Tibial nerve (tissue), 4 donors: ENCODE data around the gene SBSN. TPM values are rescaled to one million over a fixed set of nuclear protein-coding genes. Genes with fewer than 3 reads are reported as not detected.

Experiments
- DNase-seq, 2 donors: peaks; one replicate each; pipeline ENCODE4 v3.0.0-alpha.2; 2019; ENCODE audit warnings: low spot score in 2 of 2
- H3K27ac ChIP-seq, 4 donors: fragments of 200-600 bp; sonication (generic) in 3 of 4; one replicate each; pipeline ENCODE4 v1.5.1; 2017 to 2019; ENCODE audit warnings: mild to moderate bottlenecking in 1 of 4
- H3K27me3 ChIP-seq, 2 donors: fragments of 200-600 bp; sonication (generic) in 1 of 2; one replicate each; pipeline versions ENCODE4 v1.5.1 to v1.6.0; 2017 to 2019
- H3K36me3 ChIP-seq, 3 donors: fragments of 200-600 bp; sonication (generic); one replicate each; pipeline ENCODE4 v1.5.1; 2018 to 2019
- H3K4me1 ChIP-seq, 4 donors: fragments of 200-600 bp; sonication (generic) in 3 of 4; one replicate each; pipeline ENCODE4 v1.5.1; 2017 to 2019
- H3K4me3 ChIP-seq, 4 donors: fragments of 200-600 bp; sonication (generic) in 3 of 4; one replicate each; pipeline ENCODE4 v1.5.1; 2017 to 2019; ENCODE audit warnings: mild to moderate bottlenecking in 1 of 4, moderate library complexity in 1 of 4
- H3K9me3 ChIP-seq, 4 donors: fragments of 200-600 bp; sonication (generic) in 3 of 4; one replicate each; pipeline ENCODE4 v1.5.1; 2017 to 2019
- EP300 ChIP-seq, 2 donors: sonication (generic); formaldehyde crosslinking; IDR thresholded peaks; one replicate each; pipeline ENCODE4 v1.6.1; 2017; ENCODE audit warnings: antibody characterized with exemption in 2 of 2, mild to moderate bottlenecking in 1 of 2
- POLR2A ChIP-seq, 2 donors: fragments of 450-650 bp; IDR thresholded peaks; one replicate each; pipeline ENCODE4 v1.6.1; 2017; ENCODE audit warnings: antibody characterized with exemption in 2 of 2, mild to moderate bottlenecking in 2 of 2, moderate library complexity in 2 of 2
- WGBS, 2 donors: methylation state at CpG; one replicate each; pipeline ENCODE4 v1.1.5; 2018; 5-methylcytosine and 5-hydroxymethylcytosine counted together
- total RNA-seq, 4 donors: library from RNA; depleted of rRNA; stranded (reverse); fragments of >200 nt; gene quantifications; one replicate each; pipeline ENCODE4 v1.1.0, GENCODE V29; 2016
- TF ChIP-seq, protein P1 (sequence below), 5 experiments: fragments of 200-600 bp in 3 of 5; fragments of 450-650 bp in 2 of 5; sonication (generic) in 3 of 5; IDR thresholded peaks; one replicate each; pipeline ENCODE4 v1.5.1; 2016 to 2019; ENCODE audit warnings: antibody characterized with exemption in 5 of 5, mild to moderate bottlenecking in 3 of 5, moderate library complexity in 2 of 5

The SBSN gene
- total RNA-seq, 4 donors from 2014 or later, result not detected

DNA sequence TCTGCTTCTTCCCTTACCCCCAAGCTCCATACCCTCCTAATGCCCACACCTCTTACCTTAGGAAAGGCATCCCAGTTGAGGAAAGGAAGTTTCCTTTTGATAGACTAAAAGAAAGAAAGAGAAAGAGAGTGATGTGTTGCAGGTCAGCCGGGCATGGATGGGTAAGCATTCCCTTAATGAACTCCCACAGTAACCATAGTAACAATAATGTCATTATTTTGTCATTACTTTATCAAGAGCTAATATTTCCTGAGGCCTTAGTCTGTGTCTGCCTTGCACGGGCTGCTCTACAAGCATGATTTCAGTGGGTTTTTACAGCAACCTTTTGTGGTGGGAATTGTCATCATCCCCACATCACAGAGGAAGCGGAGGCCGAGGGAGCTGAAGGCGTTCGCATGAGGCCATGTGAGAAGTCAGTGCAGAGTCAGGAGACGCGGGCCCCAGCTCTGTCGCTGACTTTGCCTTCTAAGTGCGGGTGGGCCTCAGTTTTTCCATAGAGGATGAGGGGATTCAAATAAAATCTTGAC, 40.4 kb downstream of the SBSN start:
- Histone ChIP-seq H3K4me1 (no peaks in the 10 kb centered on the region), H3K36me3 (no peaks in the 10 kb centered on the region), H3K27ac (no peak overlapping the region), H3K4me3 (no peak overlapping the region), H3K9me3 (no peaks in the 10 kb centered on the region), H3K27me3 (peaks cover 0 to 33% of the 10 kb centered on the region in 2 donors)
- DNase-seq, result no peak
- TF ChIP-seq, protein P1, sequence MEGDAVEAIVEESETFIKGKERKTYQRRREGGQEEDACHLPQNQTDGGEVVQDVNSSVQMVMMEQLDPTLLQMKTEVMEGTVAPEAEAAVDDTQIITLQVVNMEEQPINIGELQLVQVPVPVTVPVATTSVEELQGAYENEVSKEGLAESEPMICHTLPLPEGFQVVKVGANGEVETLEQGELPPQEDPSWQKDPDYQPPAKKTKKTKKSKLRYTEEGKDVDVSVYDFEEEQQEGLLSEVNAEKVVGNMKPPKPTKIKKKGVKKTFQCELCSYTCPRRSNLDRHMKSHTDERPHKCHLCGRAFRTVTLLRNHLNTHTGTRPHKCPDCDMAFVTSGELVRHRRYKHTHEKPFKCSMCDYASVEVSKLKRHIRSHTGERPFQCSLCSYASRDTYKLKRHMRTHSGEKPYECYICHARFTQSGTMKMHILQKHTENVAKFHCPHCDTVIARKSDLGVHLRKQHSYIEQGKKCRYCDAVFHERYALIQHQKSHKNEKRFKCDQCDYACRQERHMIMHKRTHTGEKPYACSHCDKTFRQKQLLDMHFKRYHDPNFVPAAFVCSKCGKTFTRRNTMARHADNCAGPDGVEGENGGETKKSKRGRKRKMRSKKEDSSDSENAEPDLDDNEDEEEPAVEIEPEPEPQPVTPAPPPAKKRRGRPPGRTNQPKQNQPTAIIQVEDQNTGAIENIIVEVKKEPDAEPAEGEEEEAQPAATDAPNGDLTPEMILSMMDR (IDR thresholded peaks at IDR 0.05), result no peak
- TF ChIP-seq EP300 (IDR thresholded peaks at IDR 0.05), result no peak
- no peak for TF ChIP-seq POLR2A (IDR thresholded peaks at IDR 0.05)
- 84% methylated on average over 10 of the region's 10 CpGs for WGBS, 2 donors

DNA sequence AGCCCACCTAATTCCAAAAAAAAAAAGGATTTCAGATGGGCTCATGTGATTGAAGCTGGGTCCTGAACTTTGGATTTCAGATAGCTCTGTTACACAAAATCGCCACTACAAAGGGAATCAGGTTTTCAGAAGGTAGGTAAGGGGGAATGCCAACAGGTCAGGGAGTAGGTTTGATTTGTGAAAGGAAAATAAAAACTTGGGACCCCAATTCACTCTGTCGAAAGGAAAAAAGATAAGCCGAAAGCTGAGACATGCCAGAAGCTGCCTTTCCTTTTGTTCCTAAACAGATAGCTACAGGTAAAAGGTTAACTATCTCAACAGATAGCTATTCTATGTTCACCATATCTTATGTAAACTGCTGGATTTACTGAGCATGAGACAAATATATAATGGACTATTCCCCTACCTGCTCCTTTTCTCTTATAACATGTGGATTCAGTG, 41.8 kb downstream of the SBSN start:
- H3K4me3 ChIP-seq, result no peak overlapping the region
- no peaks in the 10 kb centered on the region for H3K36me3 ChIP-seq
- no peak for DNase-seq
- H3K9me3 ChIP-seq, result no peaks in the 10 kb centered on the region
- peaks cover 0 to 23% of the 10 kb centered on the region in 2 donors for H3K27me3 ChIP-seq
- TF ChIP-seq EP300 (IDR thresholded peaks at IDR 0.05) (no peak), POLR2A (IDR thresholded peaks at IDR 0.05) (no peak)
- TF ChIP-seq, protein P1 (IDR thresholded peaks at IDR 0.05), result no peak
- no peak overlapping the region for H3K27ac ChIP-seq
- WGBS, 2 donors, result 86 to 88% methylated on average over 3 of the region's 3 CpGs
- H3K4me1 ChIP-seq, result no peaks in the 10 kb centered on the region

DNA sequence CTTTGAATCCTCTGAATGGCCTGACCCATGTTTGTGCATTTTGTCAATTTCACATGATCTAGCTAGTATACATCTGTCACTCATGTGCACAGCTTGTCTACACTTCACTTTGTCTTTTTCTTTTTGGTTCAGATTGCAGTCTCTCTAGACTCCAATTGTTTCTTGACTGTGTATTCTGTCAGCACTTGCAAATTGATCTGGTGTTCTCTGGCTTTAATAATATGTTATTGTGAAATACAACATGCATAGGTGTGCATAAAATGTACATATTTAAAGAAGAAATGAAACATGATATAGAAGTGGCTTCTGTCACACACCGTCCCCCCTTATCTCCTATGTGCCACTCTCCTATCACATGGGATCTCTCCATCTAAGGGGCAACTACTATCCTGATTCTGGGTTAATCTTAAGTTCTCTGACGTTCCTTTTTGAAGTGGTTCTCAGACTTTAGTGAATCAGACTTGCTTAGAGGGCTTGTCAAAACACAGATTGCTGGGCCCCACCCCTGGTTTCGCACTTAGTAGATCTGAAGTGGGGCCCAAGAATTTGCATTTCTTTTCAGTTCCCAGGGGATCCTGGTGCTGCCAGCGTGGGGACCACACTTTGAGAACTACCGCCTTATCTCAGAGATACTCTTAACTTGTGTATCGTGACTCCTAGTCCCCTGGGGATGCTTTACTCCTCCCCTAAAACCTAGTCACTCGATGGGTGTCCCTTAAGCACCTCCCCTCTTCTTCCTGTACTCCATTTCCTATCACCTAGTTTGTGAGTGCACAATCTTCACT, 43.7 kb downstream of the SBSN start:
- H3K4me1 ChIP-seq, result no peaks in the 10 kb centered on the region
- no peak for DNase-seq
- no peaks in the 10 kb centered on the region for H3K36me3 ChIP-seq
- H3K27me3 ChIP-seq, result peaks cover 0 to 8% of the 10 kb centered on the region in 2 donors
- no peak overlapping the region for H3K4me3 ChIP-seq
- H3K27ac ChIP-seq, result no peak overlapping the region
- no peaks in the 10 kb centered on the region for H3K9me3 ChIP-seq
- TF ChIP-seq, protein P1 (IDR thresholded peaks at IDR 0.05), result no peak
- TF ChIP-seq EP300 (IDR thresholded peaks at IDR 0.05) (no peak), POLR2A (IDR thresholded peaks at IDR 0.05) (no peak)
- 50 to 62% methylated on average over 7 of the region's 7 CpGs for WGBS, 2 donors

DNA sequence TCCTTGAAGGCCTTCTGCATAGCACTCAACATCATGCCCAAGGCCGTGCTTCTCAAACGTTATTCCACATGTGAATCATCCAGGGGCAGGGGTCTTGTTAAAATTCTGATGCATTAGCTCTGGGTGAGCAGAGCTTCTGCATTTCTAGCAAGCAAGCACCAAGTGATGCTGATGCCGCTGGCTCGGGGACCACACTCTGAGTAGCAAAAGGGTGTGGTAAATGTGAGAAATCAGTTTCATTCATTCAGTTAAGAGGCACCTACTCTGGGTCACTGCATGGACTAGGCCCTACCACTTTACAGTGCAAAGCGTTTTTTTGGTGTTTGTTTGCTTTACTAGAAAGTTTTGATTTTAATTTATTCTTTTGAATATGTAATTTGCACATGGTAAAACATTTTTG, 45.0 kb downstream of the SBSN start:
- H3K36me3 ChIP-seq, result no peaks in the 10 kb centered on the region
- no peaks in the 10 kb centered on the region for H3K9me3 ChIP-seq
- TF ChIP-seq, protein P1 (IDR thresholded peaks at IDR 0.05), result no peak
- no peak overlapping the region for H3K4me3 ChIP-seq
- DNase-seq, result no peak
- WGBS, 2 donors, result 72 to 74% methylated on average over 5 of the region's 5 CpGs
- no peak overlapping the region for H3K27ac ChIP-seq
- H3K27me3 ChIP-seq, result peaks cover 0 to 3% of the 10 kb centered on the region in 2 donors
- H3K4me1 ChIP-seq, result no peaks in the 10 kb centered on the region
